HepG2 (cell line): ENCODE data around the gene BICDL1. TPM values are rescaled to one million over a fixed set of nuclear protein-coding genes. Genes with fewer than 3 reads are reported as not detected.

Experiments used
- ATAC-seq: fragments of 200-7000 bp; cut with Tn5 transposase; 3 replicates; pipeline ENCODE4 v1.9.1; 2020; ENCODE audit warnings: mild to moderate bottlenecking, moderate library complexity
- BruUV-seq: library from RNA; stranded (reverse); fragments of 400-500 nt; replicated peaks from 2 replicates; lab custom pipeline; 2021; lab: Mats Ljungman, UMichigan
- CTCF ChIA-PET: fragments of 300-600 bp; formaldehyde crosslinking; extraction: SDS; loops from one replicate; lab custom pipeline; 2021; ENCODE audit warnings: low total read pairs, inconsistent platforms, low intra/inter-chr PET ratio; lab: Yijun Ruan, JAX
- POLR2A ChIA-PET: fragments of 350-600 bp; sonication (Branson Sonifier 250); formaldehyde crosslinking; loops from one replicate; lab custom pipeline; 2020; ENCODE audit warnings: antibody characterized with exemption, inconsistent platforms; lab: Yijun Ruan, JAX
- DNase-seq: peaks from one replicate; pipeline ENCODE4 v3.0.0-alpha.2; 2015; ENCODE audit warnings: low spot score
- FAIRE-seq: peaks from 3 replicates; lab custom pipeline; 2011; peaks lifted over from hg19 to GRCh38; lab: Jason Lieb, UNC
- H2AFZ ChIP-seq: one replicate; pipeline ENCODE4 v1.6.1; 2011; ENCODE audit warnings: low read length, inconsistent platforms
- H3K27ac ChIP-seq: fragments of 300-600 bp; 3 replicates; pipeline ENCODE4 v1.8.0; 2011; ENCODE audit warnings: mixed run types, mild to moderate bottlenecking, mixed read lengths, low read length, inconsistent platforms; ENCODE audit not compliant: insufficient read depth; ENCODE audit errors: extremely low read length
- H3K27me3 ChIP-seq, 2 experiments: fragments of 200-600 bp in 1 of 2; 2 replicates in 1 of 2; 3 replicates in 1 of 2; pipeline versions ENCODE4 v1.6.0 to v1.8.0; 2011; ENCODE audit warnings: low read length in 2 of 2, mild to moderate bottlenecking in 2 of 2, moderate library complexity in 2 of 2, inconsistent platforms in 1 of 2; ENCODE audit not compliant: insufficient read depth in 2 of 2, control insufficient read depth in 1 of 2
- H3K36me3 ChIP-seq, 2 experiments: fragments of 200-600 bp in 1 of 2; replicated peaks in 1 of 2; 2 replicates in 1 of 2; 3 replicates in 1 of 2; pipeline versions ENCODE4 v1.5.1 to v1.8.0; 2011; ENCODE audit warnings: low read length in 2 of 2, inconsistent platforms in 1 of 2; ENCODE audit not compliant: insufficient read depth in 2 of 2, control insufficient read depth in 1 of 2
- H3K4me1 ChIP-seq: 2 replicates; pipeline ENCODE4 v1.5.1; 2012; ENCODE audit warnings: low read length, inconsistent platforms; ENCODE audit not compliant: insufficient read depth
- H3K4me2 ChIP-seq: 2 replicates; pipeline ENCODE4 v1.6.0; 2011; ENCODE audit warnings: low read depth, low read length, inconsistent platforms
- H3K4me3 ChIP-seq, 3 experiments: fragments of 200-600 bp in 1 of 3; sonication (generic), shearing (Covaris generic) in 1 of 3; replicated peaks in 1 of 3; 2 replicates each; pipeline ENCODE4 v1.5.1; 2011 to 2016; ENCODE audit warnings: low read length in 3 of 3, inconsistent platforms in 2 of 3, low read depth in 2 of 3, mild to moderate bottlenecking in 2 of 3, control low read depth in 1 of 3, mixed read lengths in 1 of 3; ENCODE audit not compliant: insufficient read depth in 1 of 3
- H3K79me2 ChIP-seq: one replicate; pipeline ENCODE4 v1.6.1; 2011; ENCODE audit warnings: low read length, inconsistent platforms; ENCODE audit not compliant: insufficient read depth
- H3K9ac ChIP-seq: 2 replicates; pipeline ENCODE4 v1.6.0; 2011; ENCODE audit warnings: mild to moderate bottlenecking, low read depth, low read length, inconsistent platforms; ENCODE audit not compliant: insufficient read depth
- H3K9me3 ChIP-seq: 2 replicates; pipeline ENCODE4 v1.5.1; 2012; ENCODE audit warnings: mild to moderate bottlenecking, low read length
- H4K20me1 ChIP-seq: 2 replicates; pipeline ENCODE4 v1.6.0; 2011; ENCODE audit warnings: inconsistent platforms, mild to moderate bottlenecking, low read length, moderate library complexity; ENCODE audit not compliant: insufficient read depth
- AHDC1 ChIP-seq: sonication (generic); formaldehyde crosslinking; IDR thresholded peaks from 2 replicates; pipeline ENCODE4 v1.5.1; 2020; ENCODE audit warnings: mild to moderate bottlenecking, missing genetic modification reagents, borderline replicate concordance
- ARNTL ChIP-seq: sonication (generic); formaldehyde crosslinking; IDR thresholded peaks from 2 replicates; pipeline ENCODE4 v1.4.0; 2020; ENCODE audit warnings: mild to moderate bottlenecking, missing genetic modification reagents
- RARA ChIP-seq: IDR thresholded peaks from 2 replicates; pipeline ENCODE4 v1.6.1; 2016; ENCODE audit warnings: missing genetic modification reagents, missing compliant biosample characterization
- ZHX2 ChIP-seq, 2 experiments: sonication (generic) in 1 of 2; formaldehyde crosslinking in 1 of 2; IDR thresholded peaks; 2 replicates each; pipeline versions ENCODE4 v1.6.1 to v1.9.0; 2014 to 2022; ENCODE audit warnings: antibody characterized with exemption in 1 of 2, borderline replicate concordance in 1 of 2, inconsistent platforms in 1 of 2, low read depth in 1 of 2, missing genetic modification reagents in 1 of 2
- ZNF205 ChIP-seq: IDR thresholded peaks from 2 replicates; pipeline ENCODE4 v1.6.1; 2018; ENCODE audit warnings: missing biosample characterization, missing genetic modification reagents
- ZNF256 ChIP-seq: sonication (generic); formaldehyde crosslinking; conservative IDR thresholded peaks from 2 replicates; pipeline ENCODE4 v1.4.0; 2020; ENCODE audit warnings: missing genetic modification reagents
- ZNF616 ChIP-seq: sonication (generic); formaldehyde crosslinking; IDR thresholded peaks from 2 replicates; pipeline ENCODE4 v1.5.0; 2020; ENCODE audit warnings: low read depth, mild to moderate bottlenecking, missing genetic modification reagents
- ZNF687 ChIP-seq: sonication (generic); formaldehyde crosslinking; IDR thresholded peaks from 2 replicates; pipeline ENCODE4 v1.5.1; 2020; ENCODE audit warnings: mild to moderate bottlenecking, missing genetic modification reagents, moderate library complexity
- WGBS: methylation state at CpG from one replicate; pipeline ENCODE4 v1.1.6; 2017; ENCODE audit warnings: low lambda C conversion rate; 5-methylcytosine and 5-hydroxymethylcytosine counted together
- in situ Hi-C: cut with HindIII; loops from 2 replicates; pipeline ENCODE4 v1.10.0; 2017; ENCODE audit warnings: low pct_unique_long_range_greater_than_20kb; ENCODE audit not compliant: extremely low pct_ligation_motif_present
- intact Hi-C: fragments of 100-400 bp; cut with micrococcal nuclease; formaldehyde crosslinking; loops from one replicate; pipeline ENCODE4 v1.10.0; 2022; ENCODE audit not compliant: unreplicated experiment
- polyA plus RNA-seq, 8 experiments: library from polyadenylated mRNA; depleted of rRNA in 3 of 8; stranded (reverse) in 7 of 8; unstranded in 1 of 8; fragments of >200 nt; fragmentation: Illumina TruSeq in 4 of 8; extraction: Trizol in 4 of 8; gene quantifications; 2 replicates each; pipeline versions ENCODE4 v1.2.1 to v1.2.3, GENCODE V29; 2011 to 2016; ENCODE audit warnings: low read depth in 4 of 8, missing spikeins in 1 of 8, mixed read lengths in 1 of 8; ENCODE audit not compliant: insufficient read depth in 1 of 8
- total RNA-seq, 5 experiments: library from RNA; depleted of rRNA; stranded (reverse); fragments of >200 nt; fragmentation: Illumina TruSeq; extraction: Trizol; gene quantifications; 2 replicates each; pipeline ENCODE4 v1.2.3, GENCODE V29; 2016; ENCODE audit warnings: low read depth in 1 of 5

The BICDL1 gene
- total and polyA plus RNA-seq, 2 of the 13 experiments (the other 11 are each of a cell fraction or from before 2014, with no cell fraction given), result 3.6 to 9.7 TPM

GRCh38 chr12:120078868-120079267, 89.8 kb downstream of the BICDL1 start:
- DNase-seq (no peak), FAIRE-seq (no peak), ATAC-seq (peak; percentile 67)
- Histone ChIP-seq H3K4me1 (peaks cover 27% of the 10 kb centered on the region), H2AFZ (peak overlapping the region; percentile 9), H3K9ac (no peak overlapping the region), H4K20me1 (no peaks in the 10 kb centered on the region), H3K27me3 (no peaks in the 10 kb centered on the region), H3K36me3 (no peaks in the 10 kb centered on the region), H3K79me2 (no peaks in the 10 kb centered on the region), H3K27ac (no peak overlapping the region), H3K9me3 (no peaks in the 10 kb centered on the region), H3K4me3 (peak overlapping the region in 1 of 3 experiments; percentile 5; a peak in 2 of 6 replicates), H3K4me2 (peak overlapping the region; percentile 47)
- intact Hi-C loops, result loop anchor here (2.0 to 5.0 kb wide), 2 partner anchors 16 to 37 kb away; no protein-coding TSS in a partner anchor
- WGBS, result 56% methylated on average over 4 of the region's 5 CpGs
- no TSS peak for BruUV-seq
- POLR2A ChIA-PET, result no interaction called here
- in situ Hi-C loops, result no loop called here
- CTCF ChIA-PET, result no interaction called here
- TF ChIP-seq ZNF256 (CRISPR knock-in tag) (no peak), ZHX2 (IDR thresholded peaks at IDR 0.05; ENCODE audit: low read depth) (no peak), ZHX2 (CRISPR knock-in tag; IDR thresholded peaks at IDR 0.05; ENCODE audit: borderline replicate concordance) (no peak), ARNTL (CRISPR knock-in tag) (no peak), AHDC1 (CRISPR knock-in tag) (no peak), RARA (CRISPR knock-in tag) (no peak), ZNF687 (0 out of 2 replicates have a peak, but pooled peaks have one; percentile 20), ZNF616 (CRISPR knock-in tag) (no peak), ZNF205 (CRISPR knock-in tag) (no peak)
